HepG2 (cell line): Measurements from ENCODE around the gene LGALS8. TPM values are rescaled to one million over a fixed set of nuclear protein-coding genes. Genes with fewer than 3 reads are reported as not detected.

ENCODE experiments used
- CEBPB ChIP-seq: IDR thresholded peaks from 2 replicates; pipeline ENCODE4 v1.6.1; 2011; ENCODE audit warnings: low read depth, low read length, improper control_type of control experiment, borderline replicate concordance
- CREM ChIP-seq, 2 experiments: sonication (generic) in 1 of 2; formaldehyde crosslinking in 1 of 2; IDR thresholded peaks; 2 replicates each; pipeline versions ENCODE4 v1.4.0 to v1.6.1; 2016 to 2020; ENCODE audit warnings: antibody characterized with exemption in 1 of 2, mild to moderate bottlenecking in 1 of 2, missing genetic modification reagents in 1 of 2
- ERF ChIP-seq: IDR thresholded peaks from 2 replicates; pipeline ENCODE4 v1.6.1; 2018; ENCODE audit warnings: missing biosample characterization, missing genetic modification reagents
- FOXK1 ChIP-seq: sonication (generic); formaldehyde crosslinking; IDR thresholded peaks from 2 replicates; pipeline ENCODE4 v1.4.0; 2020; ENCODE audit warnings: low read depth, missing genetic modification reagents, borderline replicate concordance
- GABPB1 ChIP-seq: IDR thresholded peaks from 2 replicates; pipeline ENCODE4 v1.6.1; 2016; ENCODE audit warnings: mild to moderate bottlenecking, missing genetic modification reagents, moderate library complexity, missing compliant biosample characterization
- HDAC2 ChIP-seq: sonication (generic); formaldehyde crosslinking; IDR thresholded peaks from 2 replicates; pipeline ENCODE4 v1.4.0; 2020; ENCODE audit warnings: missing genetic modification reagents
- HNRNPK ChIP-seq: fragments of 200-400 bp; formaldehyde crosslinking; IDR thresholded peaks from 2 replicates; pipeline ENCODE4 v1.6.1; 2018; ENCODE audit warnings: low read length, low read depth, moderate library complexity, mild to moderate bottlenecking; ENCODE audit not compliant: poor library complexity, severe bottlenecking
- IRF2 ChIP-seq: IDR thresholded peaks from 2 replicates; pipeline ENCODE4 v1.6.1; 2018; ENCODE audit warnings: missing genetic modification reagents, missing compliant biosample characterization
- KDM4B ChIP-seq: sonication (generic); formaldehyde crosslinking; IDR thresholded peaks from 2 replicates; pipeline ENCODE4 v1.4.0; 2020; ENCODE audit warnings: missing genetic modification reagents
- KMT2A ChIP-seq: sonication (generic); formaldehyde crosslinking; IDR thresholded peaks from 2 replicates; pipeline ENCODE4 v1.4.0; 2020; ENCODE audit warnings: missing genetic modification reagents
- PHF5A ChIP-seq: IDR thresholded peaks from one replicate; pipeline ENCODE4 v1.6.1; 2018; ENCODE audit warnings: low read depth, missing genetic modification reagents; ENCODE audit not compliant: unreplicated experiment
- PITX1 ChIP-seq: sonication (generic); formaldehyde crosslinking; IDR thresholded peaks from 2 replicates; pipeline ENCODE4 v1.5.1; 2020; ENCODE audit warnings: mild to moderate bottlenecking, missing genetic modification reagents
- POLR2A ChIP-seq, 2 experiments: IDR thresholded peaks; 2 replicates each; pipeline ENCODE4 v1.6.1; 2011; ENCODE audit warnings: low read depth in 2 of 2, low read length in 2 of 2, mild to moderate bottlenecking in 1 of 2, moderate library complexity in 1 of 2; ENCODE audit not compliant: insufficient read depth in 1 of 2
- REL ChIP-seq: sonication (generic); formaldehyde crosslinking; conservative IDR thresholded peaks from 2 replicates; pipeline ENCODE4 v1.8.0; 2022; ENCODE audit warnings: mild to moderate bottlenecking, missing genetic modification reagents, moderate library complexity
- SP1 ChIP-seq, 2 experiments: fragments of 450-650 bp in 1 of 2; sonication (generic) in 1 of 2; formaldehyde crosslinking in 1 of 2; IDR thresholded peaks; 2 replicates each; pipeline versions ENCODE4 v1.4.0 to v1.6.1; 2016 to 2020; ENCODE audit warnings: missing genetic modification reagents in 1 of 2
- SP4 ChIP-seq: sonication (generic); formaldehyde crosslinking; IDR thresholded peaks from 2 replicates; pipeline ENCODE4 v1.8.1; 2023; ENCODE audit warnings: mild to moderate bottlenecking, missing genetic modification reagents
- THAP11 ChIP-seq: IDR thresholded peaks from 2 replicates; pipeline ENCODE4 v1.6.1; 2016; ENCODE audit warnings: missing biosample characterization, missing genetic modification reagents
- ZBTB38 ChIP-seq: sonication (generic); formaldehyde crosslinking; IDR thresholded peaks from 2 replicates; pipeline ENCODE4 v1.5.1; 2020; ENCODE audit warnings: mild to moderate bottlenecking, missing genetic modification reagents
- ZNF10 ChIP-seq: sonication (generic); formaldehyde crosslinking; IDR thresholded peaks from 2 replicates; pipeline ENCODE4 v1.4.0; 2020; ENCODE audit warnings: mild to moderate bottlenecking, low read depth, missing genetic modification reagents, borderline replicate concordance
- ZNF430 ChIP-seq: sonication (generic); formaldehyde crosslinking; IDR thresholded peaks from 2 replicates; pipeline ENCODE4 v1.9.0; 2021; ENCODE audit warnings: mild to moderate bottlenecking, missing genetic modification reagents
- ZNF607 ChIP-seq: sonication (generic); formaldehyde crosslinking; IDR thresholded peaks from 2 replicates; pipeline ENCODE4 v1.5.1; 2020; ENCODE audit warnings: missing genetic modification reagents, mild to moderate bottlenecking, borderline replicate concordance
- ZNF883 ChIP-seq: sonication (generic); formaldehyde crosslinking; IDR thresholded peaks from 2 replicates; pipeline ENCODE4 v1.5.1; 2020; ENCODE audit warnings: mild to moderate bottlenecking, missing genetic modification reagents; ENCODE audit errors: not compliant biosample characterization
- ZSCAN31 ChIP-seq: sonication (generic); formaldehyde crosslinking; IDR thresholded peaks from 2 replicates; pipeline ENCODE4 v1.5.0; 2020; ENCODE audit warnings: low read depth, mild to moderate bottlenecking, missing genetic modification reagents
- polyA plus RNA-seq, 8 experiments: library from polyadenylated mRNA; depleted of rRNA in 3 of 8; stranded (reverse) in 7 of 8; unstranded in 1 of 8; fragments of >200 nt; fragmentation: Illumina TruSeq in 4 of 8; extraction: Trizol in 4 of 8; gene quantifications; 2 replicates each; pipeline versions ENCODE4 v1.2.1 to v1.2.3, GENCODE V29; 2011 to 2016; ENCODE audit warnings: low read depth in 4 of 8, missing spikeins in 1 of 8, mixed read lengths in 1 of 8; ENCODE audit not compliant: insufficient read depth in 1 of 8
- total RNA-seq, 5 experiments: library from RNA; depleted of rRNA; stranded (reverse); fragments of >200 nt; fragmentation: Illumina TruSeq; extraction: Trizol; gene quantifications; 2 replicates each; pipeline ENCODE4 v1.2.3, GENCODE V29; 2016; ENCODE audit warnings: low read depth in 1 of 5
- TF ChIP-seq, protein P1 (sequence below): sonication (generic); formaldehyde crosslinking; IDR thresholded peaks from 2 replicates; pipeline ENCODE4 v1.4.0; 2020; ENCODE audit warnings: missing genetic modification reagents
- TF ChIP-seq, protein P2 (sequence below): sonication (generic); formaldehyde crosslinking; IDR thresholded peaks from 2 replicates; pipeline ENCODE4 v1.4.0; 2020; ENCODE audit warnings: missing genetic modification reagents, borderline replicate concordance
- TF ChIP-seq, protein P3 (sequence below): IDR thresholded peaks from 2 replicates; pipeline ENCODE4 v1.6.1; 2016; ENCODE audit warnings: missing compliant biosample characterization, missing genetic modification reagents, borderline replicate concordance

Gene LGALS8
- total and polyA plus RNA-seq, 2 of the 13 experiments (the other 11 are each of a cell fraction or from before 2014, with no cell fraction given), result 29.3 to 185 TPM

DNA sequence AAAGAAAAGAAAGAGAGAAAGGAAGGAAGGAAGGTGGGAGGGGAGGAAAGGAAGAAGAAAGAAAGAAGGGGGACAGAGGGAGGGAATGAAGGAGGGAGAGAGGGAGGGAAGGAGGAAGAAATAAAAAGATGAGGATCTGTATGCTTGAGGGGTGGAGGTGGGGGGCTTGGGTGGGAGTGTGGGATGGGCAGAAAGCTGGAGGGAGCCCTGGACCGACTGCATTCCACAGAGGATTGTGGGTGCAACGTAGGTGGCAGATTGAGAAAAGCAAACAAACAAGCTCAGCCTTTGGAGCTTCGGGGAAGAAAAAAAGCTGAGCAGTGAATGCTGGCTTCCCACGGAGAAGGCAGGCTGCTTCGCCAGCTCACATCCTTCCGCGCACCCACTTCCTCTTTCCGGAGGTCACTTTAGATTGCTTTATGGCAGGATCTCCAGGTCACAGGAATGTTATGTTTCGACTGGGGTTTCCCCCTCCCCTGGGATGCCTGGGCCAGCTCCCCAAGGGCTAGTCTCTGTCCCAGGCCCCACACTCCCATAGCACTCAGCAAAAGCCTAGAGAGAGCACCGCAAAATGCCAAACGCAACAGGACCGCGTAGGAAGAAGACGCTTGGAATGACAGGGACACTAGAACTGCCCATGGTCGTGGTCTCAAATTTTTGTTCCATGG, 20.7 kb upstream of the LGALS8 start (continued):
- TF ChIP-seq HNRNPK, result peak; percentile 55
- no peak for TF ChIP-seq ZNF10 (CRISPR knock-in tag)
- TF ChIP-seq ZNF883, result peak; percentile 26
- peak; percentile 51; the same call in 1 of the 2 replicates for TF ChIP-seq KMT2A
- TF ChIP-seq SP1 (IDR thresholded peaks at IDR 0.05), result no peak
- peak; percentile 42; the same call in 1 of the 2 replicates for TF ChIP-seq SP1 (CRISPR knock-in tag; IDR thresholded peaks at IDR 0.05)
- peak; percentile 66 for TF ChIP-seq THAP11 (CRISPR knock-in tag)
- TF ChIP-seq, protein P1, sequence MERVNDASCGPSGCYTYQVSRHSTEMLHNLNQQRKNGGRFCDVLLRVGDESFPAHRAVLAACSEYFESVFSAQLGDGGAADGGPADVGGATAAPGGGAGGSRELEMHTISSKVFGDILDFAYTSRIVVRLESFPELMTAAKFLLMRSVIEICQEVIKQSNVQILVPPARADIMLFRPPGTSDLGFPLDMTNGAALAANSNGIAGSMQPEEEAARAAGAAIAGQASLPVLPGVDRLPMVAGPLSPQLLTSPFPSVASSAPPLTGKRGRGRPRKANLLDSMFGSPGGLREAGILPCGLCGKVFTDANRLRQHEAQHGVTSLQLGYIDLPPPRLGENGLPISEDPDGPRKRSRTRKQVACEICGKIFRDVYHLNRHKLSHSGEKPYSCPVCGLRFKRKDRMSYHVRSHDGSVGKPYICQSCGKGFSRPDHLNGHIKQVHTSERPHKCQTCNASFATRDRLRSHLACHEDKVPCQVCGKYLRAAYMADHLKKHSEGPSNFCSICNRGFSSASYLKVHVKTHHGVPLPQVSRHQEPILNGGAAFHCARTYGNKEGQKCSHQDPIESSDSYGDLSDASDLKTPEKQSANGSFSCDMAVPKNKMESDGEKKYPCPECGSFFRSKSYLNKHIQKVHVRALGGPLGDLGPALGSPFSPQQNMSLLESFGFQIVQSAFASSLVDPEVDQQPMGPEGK, result peak; percentile 64
- TF ChIP-seq POLR2A (IDR thresholded peaks at IDR 0.05; ENCODE audit: insufficient read depth in 1 of 2, low read depth in 2 of 2, low read length in 2 of 2), result peak; percentile 53 to 56
- peak; percentile 96 for TF ChIP-seq ZBTB38 (CRISPR knock-in tag)
- TF ChIP-seq PITX1, result peak; percentile 43
- peak; percentile 74 for TF ChIP-seq IRF2 (CRISPR knock-in tag)
- TF ChIP-seq SP4 (CRISPR knock-in tag), result 0 out of 2 replicates have a peak, but pooled peaks have one; percentile 26
- no peak for TF ChIP-seq REL (CRISPR knock-in tag)
- no peak; the same call in 1 of the 2 replicates for TF ChIP-seq FOXK1
- TF ChIP-seq ZSCAN31 (CRISPR knock-in tag), result peak; percentile 79
- 0 out of 2 replicates have a peak, but pooled peaks have one; percentile 32 for TF ChIP-seq KDM4B (CRISPR knock-in tag)
- TF ChIP-seq, protein P2, sequence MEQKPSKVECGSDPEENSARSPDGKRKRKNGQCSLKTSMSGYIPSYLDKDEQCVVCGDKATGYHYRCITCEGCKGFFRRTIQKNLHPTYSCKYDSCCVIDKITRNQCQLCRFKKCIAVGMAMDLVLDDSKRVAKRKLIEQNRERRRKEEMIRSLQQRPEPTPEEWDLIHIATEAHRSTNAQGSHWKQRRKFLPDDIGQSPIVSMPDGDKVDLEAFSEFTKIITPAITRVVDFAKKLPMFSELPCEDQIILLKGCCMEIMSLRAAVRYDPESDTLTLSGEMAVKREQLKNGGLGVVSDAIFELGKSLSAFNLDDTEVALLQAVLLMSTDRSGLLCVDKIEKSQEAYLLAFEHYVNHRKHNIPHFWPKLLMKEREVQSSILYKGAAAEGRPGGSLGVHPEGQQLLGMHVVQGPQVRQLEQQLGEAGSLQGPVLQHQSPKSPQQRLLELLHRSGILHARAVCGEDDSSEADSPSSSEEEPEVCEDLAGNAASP (CRISPR knock-in tag), result peak; percentile 57; the same call in 1 of the 2 replicates
- TF ChIP-seq ZNF607 (CRISPR knock-in tag), result 0 out of 2 replicates have a peak, but pooled peaks have one; percentile 20
- 0 out of 2 replicates have a peak, but pooled peaks have one; percentile 50 for TF ChIP-seq ZNF430 (CRISPR knock-in tag)
- TF ChIP-seq ERF (CRISPR knock-in tag), result peak; percentile 75; the same call in 1 of the 2 replicates
- peak; percentile 57 for TF ChIP-seq CREM (IDR thresholded peaks at IDR 0.05)
- no peak for TF ChIP-seq CREM (CRISPR knock-in tag; IDR thresholded peaks at IDR 0.05)
- TF ChIP-seq GABPB1 (CRISPR knock-in tag), result peak; percentile 61
- TF ChIP-seq CEBPB, result peak; percentile 58; the same call in 1 of the 2 replicates
- TF ChIP-seq, protein P3, sequence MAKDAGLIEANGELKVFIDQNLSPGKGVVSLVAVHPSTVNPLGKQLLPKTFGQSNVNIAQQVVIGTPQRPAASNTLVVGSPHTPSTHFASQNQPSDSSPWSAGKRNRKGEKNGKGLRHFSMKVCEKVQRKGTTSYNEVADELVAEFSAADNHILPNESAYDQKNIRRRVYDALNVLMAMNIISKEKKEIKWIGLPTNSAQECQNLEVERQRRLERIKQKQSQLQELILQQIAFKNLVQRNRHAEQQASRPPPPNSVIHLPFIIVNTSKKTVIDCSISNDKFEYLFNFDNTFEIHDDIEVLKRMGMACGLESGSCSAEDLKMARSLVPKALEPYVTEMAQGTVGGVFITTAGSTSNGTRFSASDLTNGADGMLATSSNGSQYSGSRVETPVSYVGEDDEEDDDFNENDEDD (CRISPR knock-in tag), result peak; percentile 41; the same call in 1 of the 2 replicates
- peak; percentile 97 for TF ChIP-seq HDAC2
- peak; percentile 62 for TF ChIP-seq PHF5A
